ENCODE data around the gene RPS6KA2. TPM values are rescaled to one million over a fixed set of nuclear protein-coding genes. Genes with fewer than 3 reads are reported as not detected.

The RPS6KA2 gene
- total RNA-seq (10 to 100 TPM; 23.8 to 29.8 TPM), polyA plus RNA-seq (ENCODE audit: insufficient read length in 2 of 2) (10 to 100 TPM; 33.3 to 34.6 TPM)
- long read RNA-seq, donor 1, full-length matches to known transcripts, result 3 of 3 reads
- long read RNA-seq, donor 1, partial matches to known transcripts, result 0 of 3 reads
- long read RNA-seq, donor 1, other reads (novel, unspliced or antisense), result 0 of 3 reads
- long read RNA-seq, donor 2, partial matches to known transcripts, result 0 of 1 reads
- long read RNA-seq, donor 2, other reads (novel, unspliced or antisense), result 0 of 1 reads
- long read RNA-seq, donor 3, result 0 reads
- long read RNA-seq, donor 4, full-length matches to known transcripts, result 4 of 4 reads
- long read RNA-seq, donor 4, partial matches to known transcripts, result 0 of 4 reads
- long read RNA-seq, donor 4, other reads (novel, unspliced or antisense), result 0 of 4 reads

GRCh38 chr6:166627033-166627874 lies at the start of gene RPS6KA2:
RPS6KA2 (minus strand) TSS chr6:166627251; CDS start chr6:166627019, 232 bp downstream.
- H3K9me3 ChIP-seq (ENCODE audit: control insufficient read depth, insufficient read depth, low read length), result no peaks in the 10 kb centered on the region
- H3K4me1 ChIP-seq (ENCODE audit: control insufficient read depth, insufficient read depth, low read length), result peaks cover 22% of the 10 kb centered on the region
- H3K27me3 ChIP-seq (ENCODE audit: control insufficient read depth, insufficient read depth, low read length), result peaks cover 2% of the 10 kb centered on the region
- under 1% methylated on average over 86 of the region's 87 CpGs for WGBS (ENCODE audit: insufficient coverage)
- peak; percentile 89 to 100 (median 99) for DNase-seq (ENCODE audit: low read depth in 4 of 6, low spot score in 6 of 6)
- H3K4me3 ChIP-seq (ENCODE audit: low read depth, low read length), result peak within 1 kb of the TSS; percentile 79
- peak within 1 kb of the TSS; percentile 87 for H3K27ac ChIP-seq (ENCODE audit: low read depth, low read length)
- H3K36me3 ChIP-seq (ENCODE audit: control insufficient read depth, insufficient read depth, low read length), result no peaks in the 10 kb centered on the region

- H3K27ac ChIP-seq (ENCODE audit: low read depth, low read length), result no peak overlapping the region
- WGBS (ENCODE audit: insufficient coverage), result 96% methylated on average over 12 of the region's 14 CpGs
- no peaks in the 10 kb centered on the region for H3K9me3 ChIP-seq (ENCODE audit: control insufficient read depth, insufficient read depth, low read length)
- peaks cover 26% of the 10 kb centered on the region for H3K4me1 ChIP-seq (ENCODE audit: control insufficient read depth, insufficient read depth, low read length)
- no peak overlapping the region for H3K4me3 ChIP-seq (ENCODE audit: low read depth, low read length)
- H3K27me3 ChIP-seq (ENCODE audit: control insufficient read depth, insufficient read depth, low read length), result no peaks in the 10 kb centered on the region
- DNase-seq (ENCODE audit: low read depth in 4 of 6, low spot score in 6 of 6), result no peak
- H3K36me3 ChIP-seq (ENCODE audit: control insufficient read depth, insufficient read depth, low read length), result no peaks in the 10 kb centered on the region
These were observed 49.3 kb upstream of the RPS6KA2 start for GRCh38 chr6:166676270-166676860.

DNA sequence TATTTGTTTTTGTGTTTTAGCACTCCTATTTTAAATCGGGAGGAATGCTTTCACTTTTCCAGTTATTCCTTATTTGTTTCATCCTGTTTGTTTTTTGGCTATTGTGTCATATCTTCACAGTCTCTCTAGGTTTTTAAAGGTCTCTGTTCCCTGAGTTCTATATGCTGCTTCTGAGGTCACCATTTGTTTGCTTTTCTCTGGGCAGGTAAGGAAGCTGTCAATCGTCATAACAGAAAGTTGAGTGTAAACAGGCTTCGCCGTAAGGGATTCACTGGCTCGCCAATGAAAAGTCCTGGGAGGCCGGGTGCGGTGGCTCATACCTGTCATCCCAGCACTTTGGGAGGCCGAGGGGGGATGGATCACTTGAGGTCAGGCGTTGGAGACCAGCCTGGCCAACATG lies 48.7 kb upstream of the RPS6KA2 start:
- Histone ChIP-seq H3K9me3 (ENCODE audit: control insufficient read depth, insufficient read depth, low read length) (no peaks in the 10 kb centered on the region), H3K4me3 (ENCODE audit: low read depth, low read length) (no peak overlapping the region), H3K4me1 (ENCODE audit: control insufficient read depth, insufficient read depth, low read length) (peaks cover 27% of the 10 kb centered on the region), H3K27ac (ENCODE audit: low read depth, low read length) (no peak overlapping the region), H3K27me3 (ENCODE audit: control insufficient read depth, insufficient read depth, low read length) (no peaks in the 10 kb centered on the region), H3K36me3 (ENCODE audit: control insufficient read depth, insufficient read depth, low read length) (no peaks in the 10 kb centered on the region)
- DNase-seq (ENCODE audit: low read depth in 4 of 6, low spot score in 6 of 6), result no peak
- 97% methylated on average over 8 of the region's 9 CpGs for WGBS (ENCODE audit: insufficient coverage)

- no peak overlapping the region for H3K27ac ChIP-seq (ENCODE audit: low read depth, low read length)
- DNase-seq (ENCODE audit: low read depth in 4 of 6, low spot score in 6 of 6), result no peak
- WGBS (ENCODE audit: insufficient coverage), result 58% methylated on average over 3 of the region's 6 CpGs
These were observed 46.3 kb upstream of the RPS6KA2 start for GRCh38 chr6:166673309-166673708.

GRCh38 chr6:166672624-166673206 lies 45.7 kb upstream of the RPS6KA2 start:
- WGBS (ENCODE audit: insufficient coverage), result 69% methylated on average over 9 of the region's 14 CpGs
- H3K4me1 ChIP-seq (ENCODE audit: control insufficient read depth, insufficient read depth, low read length), result peaks cover 35% of the 10 kb centered on the region
- H3K27me3 ChIP-seq (ENCODE audit: control insufficient read depth, insufficient read depth, low read length), result no peaks in the 10 kb centered on the region
- H3K4me3 ChIP-seq (ENCODE audit: low read depth, low read length), result no peak overlapping the region
- no peaks in the 10 kb centered on the region for H3K36me3 ChIP-seq (ENCODE audit: control insufficient read depth, insufficient read depth, low read length)
- no peaks in the 10 kb centered on the region for H3K9me3 ChIP-seq (ENCODE audit: control insufficient read depth, insufficient read depth, low read length)
- DNase-seq (ENCODE audit: low read depth in 4 of 6, low spot score in 6 of 6), result no peak
- H3K27ac ChIP-seq (ENCODE audit: low read depth, low read length), result no peak overlapping the region

More at GRCh38 chr6:166673309-166673708, 46.3 kb upstream of the RPS6KA2 start:
- H3K27me3 ChIP-seq (ENCODE audit: control insufficient read depth, insufficient read depth, low read length), result no peaks in the 10 kb centered on the region
- H3K4me3 ChIP-seq (ENCODE audit: low read depth, low read length), result no peak overlapping the region
- peaks cover 29% of the 10 kb centered on the region for H3K4me1 ChIP-seq (ENCODE audit: control insufficient read depth, insufficient read depth, low read length)
- H3K9me3 ChIP-seq (ENCODE audit: control insufficient read depth, insufficient read depth, low read length), result no peaks in the 10 kb centered on the region
- H3K36me3 ChIP-seq (ENCODE audit: control insufficient read depth, insufficient read depth, low read length), result no peaks in the 10 kb centered on the region

GRCh38 chr6:166672146-166672545 lies 45.1 kb upstream of the RPS6KA2 start:
- WGBS (ENCODE audit: insufficient coverage), result 65% methylated on average over 9 of the region's 12 CpGs
- H3K4me3 ChIP-seq (ENCODE audit: low read depth, low read length), result no peak overlapping the region
- no peaks in the 10 kb centered on the region for H3K36me3 ChIP-seq (ENCODE audit: control insufficient read depth, insufficient read depth, low read length)
- no peak for DNase-seq (ENCODE audit: low read depth in 4 of 6, low spot score in 6 of 6)
- no peaks in the 10 kb centered on the region for H3K9me3 ChIP-seq (ENCODE audit: control insufficient read depth, insufficient read depth, low read length)
- H3K4me1 ChIP-seq (ENCODE audit: control insufficient read depth, insufficient read depth, low read length), result peaks cover 35% of the 10 kb centered on the region
- no peaks in the 10 kb centered on the region for H3K27me3 ChIP-seq (ENCODE audit: control insufficient read depth, insufficient read depth, low read length)
- H3K27ac ChIP-seq (ENCODE audit: low read depth, low read length), result no peak overlapping the region

GRCh38 chr6:166671434-166672081 lies 44.5 kb upstream of the RPS6KA2 start:
- WGBS (ENCODE audit: insufficient coverage), result 48% methylated on average over 10 of the region's 13 CpGs
- no peak for DNase-seq (ENCODE audit: low read depth in 4 of 6, low spot score in 6 of 6)

DNA sequence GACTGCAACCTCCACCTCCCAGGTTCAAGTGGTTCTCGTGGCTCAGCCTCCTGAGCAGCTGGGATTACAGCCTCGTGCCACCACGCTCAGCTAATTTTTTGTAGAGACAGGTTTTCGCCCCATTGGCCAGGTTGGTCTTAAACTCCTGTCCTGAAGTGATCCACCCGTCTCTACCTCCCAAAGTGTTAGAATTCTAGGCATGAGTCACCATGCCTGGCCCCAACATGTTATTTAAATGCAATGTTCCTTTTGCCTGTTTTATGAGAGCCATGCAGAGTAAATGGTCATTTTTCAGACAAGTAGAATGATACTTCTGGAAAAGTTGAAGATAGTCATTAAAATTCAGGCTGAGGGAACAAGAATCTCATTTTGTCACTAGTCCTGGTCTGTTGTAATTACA lies 43.8 kb upstream of the RPS6KA2 start:
- no peak overlapping the region for H3K27ac ChIP-seq (ENCODE audit: low read depth, low read length)
- no peak overlapping the region for H3K4me3 ChIP-seq (ENCODE audit: low read depth, low read length)
- no peaks in the 10 kb centered on the region for H3K9me3 ChIP-seq (ENCODE audit: control insufficient read depth, insufficient read depth, low read length)
- H3K4me1 ChIP-seq (ENCODE audit: control insufficient read depth, insufficient read depth, low read length), result peaks cover 35% of the 10 kb centered on the region
- H3K36me3 ChIP-seq (ENCODE audit: control insufficient read depth, insufficient read depth, low read length), result no peaks in the 10 kb centered on the region
- no peak for DNase-seq (ENCODE audit: low read depth in 4 of 6, low spot score in 6 of 6)
- WGBS (ENCODE audit: insufficient coverage), result 92% methylated on average over 5 of the region's 5 CpGs
- no peaks in the 10 kb centered on the region for H3K27me3 ChIP-seq (ENCODE audit: control insufficient read depth, insufficient read depth, low read length)

More at GRCh38 chr6:166671434-166672081, 44.5 kb upstream of the RPS6KA2 start:
- Histone ChIP-seq H3K27me3 (ENCODE audit: control insufficient read depth, insufficient read depth, low read length) (no peaks in the 10 kb centered on the region), H3K4me1 (ENCODE audit: control insufficient read depth, insufficient read depth, low read length) (peaks cover 35% of the 10 kb centered on the region), H3K27ac (ENCODE audit: low read depth, low read length) (no peak overlapping the region), H3K9me3 (ENCODE audit: control insufficient read depth, insufficient read depth, low read length) (no peaks in the 10 kb centered on the region), H3K36me3 (ENCODE audit: control insufficient read depth, insufficient read depth, low read length) (no peaks in the 10 kb centered on the region), H3K4me3 (ENCODE audit: low read depth, low read length) (no peak overlapping the region)

DNA sequence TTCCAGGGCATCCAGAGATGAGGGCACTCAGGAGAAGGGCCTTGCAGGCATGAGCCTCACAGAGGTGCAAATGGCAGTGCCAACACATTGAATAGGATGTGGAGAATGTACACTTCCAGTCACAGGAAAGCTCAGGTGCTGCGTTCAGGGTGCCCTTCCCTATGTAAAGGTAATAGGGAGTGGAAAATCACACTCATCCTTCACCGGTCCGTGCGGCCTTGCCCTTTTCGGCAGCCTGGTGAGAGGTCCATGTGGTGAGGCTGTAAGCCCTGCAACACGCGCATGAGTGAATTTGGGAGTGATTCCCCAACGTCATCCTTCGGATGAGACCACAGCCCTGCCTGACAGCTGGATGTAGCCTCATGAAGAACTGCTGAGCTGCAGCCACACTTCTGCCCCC lies 43.0 kb upstream of the RPS6KA2 start:
- Histone ChIP-seq H3K36me3 (ENCODE audit: control insufficient read depth, insufficient read depth, low read length) (no peaks in the 10 kb centered on the region), H3K27me3 (ENCODE audit: control insufficient read depth, insufficient read depth, low read length) (no peaks in the 10 kb centered on the region), H3K27ac (ENCODE audit: low read depth, low read length) (no peak overlapping the region), H3K4me1 (ENCODE audit: control insufficient read depth, insufficient read depth, low read length) (peaks cover 32% of the 10 kb centered on the region), H3K9me3 (ENCODE audit: control insufficient read depth, insufficient read depth, low read length) (no peaks in the 10 kb centered on the region), H3K4me3 (ENCODE audit: low read depth, low read length) (no peak overlapping the region)
- no peak for DNase-seq (ENCODE audit: low read depth in 4 of 6, low spot score in 6 of 6)
- 100% methylated on average over 9 of the region's 9 CpGs for WGBS (ENCODE audit: insufficient coverage)

Data from spinal cord (tissue), 10 donors.